Measurements from ENCODE around the gene TROAP. TPM values are rescaled to one million over a fixed set of nuclear protein-coding genes. Genes with fewer than 3 reads are reported as not detected.
"Not testable (repeated sequence)": the region's sequence is repeated elsewhere in the genome, so short reads cannot be mapped to it uniquely, and the experiment has no call there.

Gene TROAP
- total RNA-seq, 1 experiment from 2014 or later = 39.1 TPM

DNA sequence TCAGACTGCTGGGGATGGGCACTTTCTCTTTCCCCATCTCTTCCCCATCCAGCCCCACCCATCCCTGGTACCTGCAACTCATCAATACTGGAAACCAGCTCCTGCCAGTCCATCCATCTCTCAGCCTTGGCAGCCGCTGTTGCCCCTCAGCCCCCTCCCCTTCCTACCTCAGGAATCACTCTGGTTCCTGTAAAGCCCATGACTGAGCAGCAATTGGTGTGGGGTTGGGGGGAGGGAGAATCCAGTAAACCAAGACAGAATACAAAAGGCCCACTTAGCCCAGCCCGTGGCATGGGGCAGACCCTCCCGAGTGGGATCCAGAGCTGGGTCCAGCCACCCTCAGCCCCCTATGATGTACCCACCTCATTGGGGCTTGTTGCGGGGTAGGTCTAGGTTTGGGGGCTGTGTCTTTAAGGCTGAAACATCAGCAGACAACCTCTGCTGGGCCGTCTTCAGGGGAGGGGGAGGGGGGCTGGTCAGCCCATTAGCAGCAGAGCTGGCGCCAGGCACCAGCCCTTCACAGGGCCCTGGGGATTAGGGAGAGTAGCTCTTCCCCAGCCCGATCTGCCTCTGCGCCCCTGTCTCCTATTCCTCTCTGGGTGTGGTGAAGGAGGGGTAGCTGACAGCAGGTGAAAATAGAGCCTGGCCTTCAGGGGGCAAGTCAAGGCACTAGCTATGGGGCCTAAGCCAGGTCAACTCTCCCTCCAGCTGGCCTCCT is 28.8 kb upstream of the TROAP start:
- no peak for DNase-seq (ENCODE audit: low spot score)
- in situ Hi-C loops (cut with HindIII; ENCODE audit: low sequenced_read_pairs) = no loop called here

DNA sequence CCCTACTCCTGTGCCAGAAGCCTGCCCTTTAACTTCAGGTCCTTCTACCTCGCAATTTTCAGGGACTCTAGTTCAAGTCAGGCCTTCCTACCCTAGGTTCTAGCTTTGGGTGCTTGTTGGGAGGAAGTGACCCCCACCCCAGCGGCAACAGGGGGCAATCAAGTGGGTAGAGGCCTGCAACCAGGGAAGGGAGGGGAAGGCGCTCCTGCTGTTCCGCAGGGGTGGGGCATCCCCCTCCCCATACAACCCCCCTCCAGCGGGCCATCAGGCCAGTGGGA is 28.3 kb upstream of the TROAP start:
- no peak for DNase-seq (ENCODE audit: low spot score)
- in situ Hi-C loops (cut with HindIII; ENCODE audit: low sequenced_read_pairs) = no loop called here

DNA sequence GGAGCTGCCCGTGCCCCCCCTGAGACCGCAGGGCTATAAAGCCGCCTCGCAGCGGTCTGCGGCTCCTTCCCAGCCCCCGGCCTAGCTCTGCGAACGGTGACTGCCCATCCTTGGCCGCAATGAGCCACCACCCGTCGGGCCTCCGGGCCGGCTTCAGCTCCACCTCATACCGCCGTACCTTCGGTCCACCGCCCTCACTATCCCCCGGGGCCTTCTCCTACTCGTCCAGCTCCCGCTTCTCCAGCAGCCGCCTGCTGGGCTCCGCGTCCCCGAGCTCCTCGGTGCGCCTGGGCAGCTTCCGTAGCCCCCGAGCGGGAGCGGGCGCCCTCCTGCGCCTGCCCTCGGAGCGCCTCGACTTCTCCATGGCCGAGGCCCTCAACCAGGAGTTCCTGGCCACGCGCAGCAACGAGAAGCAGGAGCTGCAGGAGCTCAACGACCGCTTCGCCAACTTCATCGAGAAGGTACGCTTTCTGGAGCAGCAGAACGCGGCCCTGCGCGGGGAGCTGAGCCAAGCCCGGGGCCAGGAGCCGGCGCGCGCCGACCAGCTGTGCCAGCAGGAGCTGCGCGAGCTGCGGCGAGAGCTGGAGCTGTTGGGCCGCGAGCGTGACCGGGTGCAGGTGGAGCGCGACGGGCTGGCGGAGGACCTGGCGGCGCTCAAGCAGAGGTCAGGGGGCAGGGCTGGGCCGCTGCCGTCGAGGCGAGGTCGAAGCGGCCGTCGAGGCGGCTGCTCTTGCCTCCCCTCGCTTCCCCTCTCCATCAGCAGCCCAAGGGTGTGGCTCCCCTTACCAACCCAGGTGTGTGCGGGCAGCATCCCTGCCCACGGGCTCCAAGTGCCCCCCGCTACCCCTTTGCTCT is 27.7 kb upstream of the TROAP start, which contains the start of gene PRPH:
PRPH (plus strand) TSS at position 66 of the 855 bp plus-strand sequence; CDS start at position 120, 54 bp downstream.
- DNase-seq (ENCODE audit: low spot score) = no peak
- in situ Hi-C loops (cut with HindIII; ENCODE audit: low sequenced_read_pairs) = no loop called here

DNA sequence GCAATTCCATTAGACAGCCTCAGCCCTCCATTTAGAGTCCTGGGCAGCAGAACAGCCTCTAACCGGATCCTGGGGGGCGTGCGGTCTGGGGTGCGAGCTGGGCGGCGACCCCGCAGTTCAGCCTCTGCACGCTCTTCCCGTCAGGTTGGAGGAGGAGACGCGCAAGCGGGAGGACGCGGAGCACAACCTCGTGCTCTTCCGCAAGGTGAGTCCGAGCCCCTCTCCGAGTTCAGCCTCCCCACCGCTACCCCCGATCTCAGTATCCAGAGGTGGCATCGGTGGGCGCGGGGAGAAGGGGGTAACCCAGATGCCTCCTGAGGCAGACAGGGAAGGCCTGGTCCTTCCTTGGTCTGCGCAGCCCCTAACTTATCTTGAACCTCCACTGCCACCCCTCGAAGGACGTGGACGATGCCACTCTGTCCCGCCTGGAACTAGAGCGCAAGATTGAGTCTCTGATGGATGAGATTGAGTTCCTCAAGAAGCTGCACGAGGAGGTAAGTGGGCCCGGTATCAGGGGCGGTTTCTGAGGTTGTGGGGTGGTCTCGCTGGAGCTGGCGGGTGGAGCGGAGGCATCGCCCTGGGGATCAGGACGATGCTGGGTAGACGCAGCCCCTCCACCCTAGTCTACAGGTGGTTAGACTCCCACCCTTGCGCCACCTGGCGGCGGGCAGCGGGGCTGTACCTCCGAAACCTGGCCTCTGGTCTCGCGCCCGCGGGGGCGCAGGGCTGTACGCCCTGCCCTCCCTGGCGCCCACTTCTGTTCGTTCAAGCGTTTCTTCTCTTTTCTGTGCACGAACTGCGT is 26.8 kb upstream of the TROAP start:
- in situ Hi-C loops (cut with HindIII; ENCODE audit: low sequenced_read_pairs) = no loop called here
- no peak for DNase-seq (ENCODE audit: low spot score)

DNA sequence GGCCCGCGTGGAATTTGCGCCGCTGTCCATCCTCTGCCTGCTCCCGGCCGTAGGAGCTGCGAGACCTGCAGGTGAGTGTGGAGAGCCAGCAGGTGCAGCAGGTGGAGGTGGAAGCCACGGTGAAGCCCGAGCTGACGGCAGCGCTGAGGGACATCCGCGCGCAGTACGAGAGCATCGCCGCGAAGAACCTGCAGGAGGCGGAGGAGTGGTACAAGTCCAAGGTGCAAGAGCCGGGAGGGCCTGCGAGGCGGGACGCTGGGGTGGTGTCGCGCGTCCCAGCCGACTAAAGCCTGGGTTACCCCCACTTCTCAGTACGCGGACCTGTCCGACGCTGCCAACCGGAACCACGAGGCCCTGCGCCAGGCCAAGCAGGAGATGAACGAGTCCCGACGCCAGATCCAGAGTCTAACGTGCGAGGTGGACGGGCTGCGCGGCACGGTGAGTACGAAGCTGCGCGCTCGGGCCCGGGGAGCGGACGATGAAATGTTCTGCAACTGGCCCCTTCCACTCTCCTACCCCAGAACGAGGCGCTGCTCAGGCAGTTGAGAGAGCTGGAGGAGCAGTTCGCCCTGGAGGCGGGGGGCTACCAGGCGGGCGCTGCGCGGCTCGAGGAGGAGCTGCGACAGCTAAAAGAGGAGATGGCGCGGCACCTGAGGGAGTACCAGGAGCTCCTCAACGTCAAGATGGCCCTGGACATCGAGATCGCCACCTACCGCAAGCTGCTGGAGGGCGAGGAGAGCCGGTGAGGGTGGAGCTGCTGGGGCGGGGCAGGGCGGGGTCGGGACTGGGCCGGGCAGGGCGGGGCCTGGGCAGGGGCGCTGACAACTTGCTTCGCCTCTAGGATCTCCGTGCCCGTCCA is 26.0 kb upstream of the TROAP start:
- in situ Hi-C loops (cut with HindIII; ENCODE audit: low sequenced_read_pairs) = no loop called here
- DNase-seq (ENCODE audit: low spot score) = peak; percentile 47

DNA sequence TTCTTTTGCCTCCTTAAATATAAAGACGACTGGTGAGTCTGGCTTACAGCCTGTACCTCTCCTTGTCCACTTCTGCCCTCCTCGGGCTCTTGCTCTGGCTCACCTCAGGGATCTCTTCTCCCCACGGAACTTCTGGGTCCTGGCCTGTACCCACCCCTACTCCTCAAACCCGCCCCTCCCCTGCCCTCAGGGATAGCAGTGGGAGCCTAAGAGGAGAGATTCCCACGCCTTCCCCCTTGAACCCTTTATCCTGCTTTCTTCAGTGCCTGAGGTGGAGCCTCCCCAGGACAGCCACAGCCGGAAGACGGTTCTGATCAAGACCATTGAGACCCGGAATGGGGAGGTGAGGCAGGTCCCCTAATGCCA is 25.4 kb upstream of the TROAP start:
- DNase-seq (ENCODE audit: low spot score) = no peak
- in situ Hi-C loops (cut with HindIII; ENCODE audit: low sequenced_read_pairs) = no loop called here

DNA sequence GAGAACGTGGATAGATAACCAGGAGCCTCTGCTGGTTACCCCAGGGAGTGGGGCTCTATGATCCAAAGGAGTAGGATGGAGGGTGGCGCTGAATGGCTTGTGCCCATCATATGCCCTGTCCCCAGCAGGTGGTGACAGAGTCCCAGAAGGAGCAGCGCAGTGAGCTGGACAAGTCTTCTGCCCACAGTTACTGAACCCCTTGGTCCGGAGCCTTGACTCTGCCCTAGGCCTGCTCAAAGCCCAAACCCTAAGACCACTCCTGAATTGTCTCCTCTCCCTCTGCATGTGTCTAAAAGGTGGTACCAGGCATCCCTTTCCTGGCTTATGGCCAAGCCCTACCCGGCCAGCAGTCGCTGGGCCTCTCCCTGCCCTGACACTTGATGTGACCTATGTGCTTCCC is 24.9 kb upstream of the TROAP start:
- DNase-seq (ENCODE audit: low spot score) = no peak
- in situ Hi-C loops (cut with HindIII; ENCODE audit: low sequenced_read_pairs) = no loop called here

DNA sequence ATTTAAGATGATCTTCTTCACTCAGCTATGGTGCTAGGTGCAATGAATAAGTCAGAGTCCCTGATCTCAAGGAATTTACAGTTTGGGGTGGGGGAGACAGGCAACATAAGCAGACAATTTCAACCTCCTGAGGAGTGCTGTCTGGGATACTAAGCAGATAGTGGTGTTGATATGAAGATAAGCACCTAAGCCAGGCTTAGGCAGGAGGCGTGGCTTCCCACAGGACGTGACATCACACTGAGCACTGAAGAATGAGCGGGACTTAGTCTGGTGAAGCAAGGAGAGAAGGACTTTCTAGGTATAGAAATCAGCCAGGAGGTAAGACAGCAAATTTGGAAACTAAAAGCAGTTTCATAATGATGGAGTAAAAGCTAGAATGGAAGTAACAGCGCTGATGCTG is 21.3 kb upstream of the TROAP start:
- in situ Hi-C loops (cut with HindIII; ENCODE audit: low sequenced_read_pairs) = no loop called here
- DNase-seq (ENCODE audit: low spot score) = no peak

DNA sequence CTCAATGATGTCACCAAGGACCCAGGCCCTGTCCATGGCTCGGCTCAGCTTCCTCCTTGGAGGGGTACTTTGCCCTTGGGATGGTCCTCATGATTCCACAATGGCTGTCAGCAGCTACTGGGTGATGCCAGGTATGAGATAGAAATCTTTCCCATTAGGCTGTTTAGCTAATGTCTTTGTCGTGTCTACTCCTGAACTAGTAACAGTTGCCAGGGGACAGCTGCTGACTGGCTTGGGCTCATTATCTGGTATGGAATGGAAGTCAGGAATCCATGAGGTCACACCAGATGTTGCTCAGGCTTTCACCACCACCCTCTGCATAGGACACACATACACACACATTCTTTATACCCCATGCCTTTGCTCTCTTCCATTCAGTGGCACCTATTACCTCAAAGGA is 18.9 kb upstream of the TROAP start:
- DNase-seq (ENCODE audit: low spot score) = no peak
- in situ Hi-C loops (cut with HindIII; ENCODE audit: low sequenced_read_pairs) = no loop called here

DNA sequence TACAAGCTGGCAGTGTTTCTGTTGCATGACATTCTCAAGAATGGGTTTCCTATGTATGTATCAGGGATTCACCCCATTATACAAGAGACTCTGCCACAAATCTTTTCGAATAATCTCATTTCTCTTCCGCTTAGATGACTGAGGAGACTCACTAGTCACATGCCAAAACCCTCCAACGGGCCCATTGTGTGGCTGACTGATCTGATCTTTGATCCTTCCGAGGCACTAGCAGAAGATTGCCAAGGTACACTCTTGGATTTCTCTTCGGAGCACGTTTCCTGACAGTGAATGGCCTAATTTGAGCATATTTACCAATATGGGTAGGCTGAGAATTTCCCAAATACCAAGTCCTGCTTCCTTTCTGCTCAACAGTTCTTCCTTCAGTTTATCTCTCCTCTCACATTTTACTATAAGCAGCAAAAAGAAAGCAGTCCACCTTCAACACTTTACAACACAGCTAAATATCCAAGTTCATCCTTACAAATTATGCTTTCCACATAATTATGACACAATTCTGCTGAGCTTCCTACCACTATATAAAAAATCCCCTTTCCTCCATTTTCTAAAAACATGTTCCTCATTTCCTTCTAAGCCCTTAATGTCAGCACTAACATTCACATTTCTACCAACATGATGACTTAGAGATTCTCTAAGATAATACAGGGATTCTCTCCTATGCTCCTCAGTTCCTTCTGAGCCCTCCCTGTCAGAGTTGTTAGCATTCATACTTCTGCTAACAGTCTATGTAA is 17.1 kb upstream of the TROAP start:
- no peak for DNase-seq (ENCODE audit: low spot score)
- in situ Hi-C loops (cut with HindIII; ENCODE audit: low sequenced_read_pairs) = no loop called here

DNA sequence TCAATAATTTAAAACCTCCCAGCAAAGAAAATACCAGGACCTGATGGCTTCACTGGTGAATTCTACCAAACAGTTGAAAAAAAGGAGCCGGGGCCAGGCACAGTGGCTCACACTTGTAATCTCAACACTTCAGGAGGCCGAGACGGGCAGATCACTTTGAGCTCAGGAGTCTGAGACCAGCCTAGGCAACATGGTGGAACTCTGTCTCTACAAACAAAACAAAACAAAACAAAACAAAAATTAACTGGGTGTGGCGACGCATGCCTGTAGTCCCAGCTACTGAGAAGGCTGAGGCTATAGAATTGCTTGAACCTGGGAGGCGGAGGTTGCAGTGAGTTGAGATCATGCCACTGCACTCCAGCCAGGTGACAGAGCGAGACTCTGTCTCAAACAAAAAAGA is 13.7 kb upstream of the TROAP start:
- no peak for DNase-seq (ENCODE audit: low spot score)
- in situ Hi-C loops (cut with HindIII; ENCODE audit: low sequenced_read_pairs) = no loop called here

DNA sequence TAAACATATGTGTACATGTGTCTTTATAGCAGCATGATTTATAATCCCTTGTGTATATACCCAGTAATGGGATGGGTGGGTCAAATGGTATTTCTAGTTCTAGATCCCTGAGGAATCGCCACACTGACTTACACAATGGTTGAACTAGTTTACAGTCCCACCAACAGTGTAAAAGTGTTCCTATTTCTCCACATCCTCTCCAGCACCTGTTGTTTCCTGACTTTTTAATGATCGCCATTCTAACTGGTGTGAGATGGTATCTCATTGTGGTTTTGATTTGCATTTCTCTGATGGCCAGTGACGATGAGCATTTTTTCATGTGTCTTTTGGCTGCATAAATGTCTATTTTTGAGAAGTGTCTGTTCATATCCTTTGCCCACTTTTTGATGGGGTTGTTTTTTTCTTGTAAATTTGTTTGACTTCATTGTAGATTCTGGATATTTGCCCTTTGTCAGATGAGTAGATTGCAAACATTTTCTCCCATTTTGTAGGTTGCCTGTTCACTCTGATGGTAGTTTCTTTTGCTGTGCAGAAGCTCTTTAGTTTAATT is 12.5 kb upstream of the TROAP start:
- in situ Hi-C loops (cut with HindIII; ENCODE audit: low sequenced_read_pairs); DNase-seq (ENCODE audit: low spot score): not testable (repeated sequence)

DNA sequence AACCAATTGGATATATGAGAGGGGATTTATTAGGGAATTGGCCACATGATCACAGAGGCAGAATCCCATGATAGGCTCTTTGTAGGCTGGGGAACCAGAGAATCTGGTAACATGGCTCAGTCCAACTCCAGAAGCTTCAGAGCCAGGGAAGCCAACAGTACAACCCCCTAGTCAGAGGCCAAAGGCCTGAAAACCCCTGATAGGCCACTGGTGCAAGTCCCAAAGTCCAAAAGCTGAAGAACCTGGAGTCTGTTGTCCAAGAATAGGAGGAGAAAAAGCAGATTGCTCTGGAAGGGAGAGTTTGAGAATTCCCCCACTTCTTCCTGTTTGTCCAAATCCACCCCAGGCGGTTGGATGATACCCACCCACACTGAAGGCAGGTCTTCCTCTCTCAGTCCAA is 8.2 kb upstream of the TROAP start:
- in situ Hi-C loops (cut with HindIII; ENCODE audit: low sequenced_read_pairs) = no loop called here

DNA sequence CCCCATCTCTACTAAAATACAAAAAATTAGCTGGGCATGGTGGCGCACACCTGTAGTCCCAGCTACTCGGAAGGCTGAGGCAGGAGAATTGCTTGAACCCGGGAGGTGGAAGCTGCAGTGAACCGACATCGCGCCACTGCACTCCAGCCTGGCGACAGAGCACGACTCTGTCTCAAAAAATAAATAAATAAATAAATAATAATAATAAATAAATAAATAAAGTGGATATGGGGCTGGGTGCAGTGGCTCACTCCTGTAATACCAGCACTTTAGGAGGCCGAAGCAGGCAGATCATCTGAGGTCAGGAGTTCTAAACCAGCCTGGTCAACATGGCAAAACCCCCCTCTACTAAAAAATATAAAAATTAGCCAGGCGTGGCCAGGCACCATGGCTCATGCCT is 5.9 kb upstream of the TROAP start:
- in situ Hi-C loops (cut with HindIII; ENCODE audit: low sequenced_read_pairs); DNase-seq (ENCODE audit: low spot score): not testable (repeated sequence)

More for the DNA sequence above, 8.2 kb upstream of the TROAP start:
- DNase-seq (ENCODE audit: low spot score) = no peak

DNA sequence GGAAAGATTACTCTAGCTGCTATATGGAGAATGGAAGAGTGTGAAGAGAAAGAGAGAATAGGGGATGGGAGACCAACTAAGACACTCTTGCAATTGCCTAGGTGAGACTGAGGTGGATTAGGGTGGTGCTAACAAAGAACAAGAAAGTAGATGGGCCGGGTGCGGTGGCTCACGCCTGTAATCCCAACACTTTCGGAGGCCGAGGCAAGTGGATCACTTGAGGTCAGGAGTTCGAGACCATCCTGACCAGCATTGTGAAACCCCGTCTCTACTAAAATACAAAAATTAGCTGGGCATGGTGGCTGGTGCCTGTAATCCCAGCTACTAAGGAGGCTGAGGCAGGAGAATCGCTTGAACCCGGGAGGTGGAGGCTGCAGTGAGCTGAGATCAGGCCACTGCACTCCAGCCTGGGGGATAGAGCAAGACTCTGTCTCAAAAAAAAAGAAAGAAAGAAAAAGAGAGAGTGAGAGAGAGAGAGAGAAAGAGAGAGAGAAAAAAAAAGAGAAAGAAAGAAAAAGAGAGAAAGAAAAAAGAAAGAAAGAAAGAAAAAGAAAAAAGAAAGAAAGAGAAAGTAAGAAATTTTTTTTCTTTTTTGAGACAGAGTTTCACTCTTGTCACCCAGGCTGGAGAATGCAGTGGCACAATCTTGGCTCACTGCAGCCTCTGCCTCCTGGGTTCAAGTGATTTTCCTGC is 2.5 kb upstream of the TROAP start:
- DNase-seq (ENCODE audit: low spot score); in situ Hi-C loops (cut with HindIII; ENCODE audit: low sequenced_read_pairs): not testable (repeated sequence)

DNA sequence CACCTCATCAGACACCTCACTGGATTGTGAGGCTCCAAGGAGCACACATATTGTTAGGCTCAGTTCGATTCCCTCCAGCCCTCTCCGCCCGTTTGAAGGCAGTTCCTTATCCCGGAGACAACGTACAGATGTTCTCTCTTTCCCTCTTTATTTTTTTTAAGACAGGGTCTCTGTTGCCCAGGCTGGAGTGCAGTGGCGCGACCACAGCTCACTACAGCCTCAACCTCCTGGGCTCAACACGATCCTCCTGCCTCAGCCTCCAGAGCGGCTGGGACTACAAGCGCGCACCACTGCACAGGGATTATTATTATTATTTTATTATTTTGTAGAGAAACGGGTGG is 718 bp upstream of the TROAP start:
- in situ Hi-C loops (cut with HindIII; ENCODE audit: low sequenced_read_pairs) = no loop called here
- no peak for DNase-seq (ENCODE audit: low spot score)

DNA sequence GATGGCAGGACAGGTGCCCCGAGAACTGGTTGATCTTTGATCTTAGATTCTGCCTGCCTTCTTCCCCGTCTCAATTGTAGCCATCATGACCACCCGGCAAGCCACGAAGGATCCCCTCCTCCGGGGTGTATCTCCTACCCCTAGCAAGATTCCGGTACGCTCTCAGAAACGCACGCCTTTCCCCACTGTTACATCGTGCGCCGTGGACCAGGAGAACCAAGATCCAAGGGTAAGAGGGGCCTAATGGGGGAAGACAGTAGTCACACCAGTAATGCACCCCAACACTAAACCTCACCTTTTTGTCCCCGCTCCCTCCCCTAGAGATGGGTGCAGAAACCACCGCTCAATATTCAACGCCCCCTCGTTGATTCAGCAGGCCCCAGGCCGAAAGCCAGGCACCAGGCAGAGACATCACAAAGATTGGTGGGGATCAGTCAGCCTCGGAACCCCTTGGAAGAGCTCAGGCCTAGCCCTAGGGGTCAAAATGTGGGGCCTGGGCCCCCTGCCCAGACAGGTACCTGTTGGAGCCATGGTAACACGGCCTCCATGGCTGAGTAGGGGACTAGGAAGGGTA is 556 bp downstream of the TROAP start:
- no peak for DNase-seq (ENCODE audit: low spot score)
- in situ Hi-C loops (cut with HindIII; ENCODE audit: low sequenced_read_pairs) = no loop called here
